Fibroblast of villous mesenchyme (primary cell): ENCODE results near the gene MAPK7. TPM values are rescaled to one million over a fixed set of nuclear protein-coding genes. Genes with fewer than 3 reads are reported as not detected.

Source experiments
- DNase-seq: peaks from one replicate; pipeline ENCODE4 v3.0.0-alpha.2; 2010; ENCODE audit warnings: low read depth
- H3K4me3 ChIP-seq: 2 replicates; pipeline ENCODE4 v1.5.1; 2011; ENCODE audit warnings: low read depth, mild to moderate bottlenecking, low read length
- CTCF ChIP-seq: IDR thresholded peaks from 2 replicates; pipeline ENCODE4 v1.5.1; 2012; ENCODE audit warnings: low read depth, mild to moderate bottlenecking, low read length; ENCODE audit not compliant: insufficient read depth
- total RNA-seq: library from RNA; depleted of rRNA; stranded (reverse); fragments of >200 nt; gene quantifications from 2 replicates; pipeline ENCODE4 v1.2.3, GENCODE V29; 2012

MAPK7 gene
- total RNA-seq, 1 donor: 14.7 TPM

- peak; percentile 46 for DNase-seq
- no peak for TF ChIP-seq CTCF
- H3K4me3 ChIP-seq: no peak overlapping the region
These were observed 31.2 kb downstream of the MAPK7 start for GRCh38 chr17:19409509-19409908.

- no peak for TF ChIP-seq CTCF
- no peak overlapping the region for H3K4me3 ChIP-seq
- no peak for DNase-seq
These were observed 31.8 kb downstream of the MAPK7 start for GRCh38 chr17:19410091-19410490.

- DNase-seq: no peak
- no peak for TF ChIP-seq CTCF
- no peak within 1 kb of the TSS for H3K4me3 ChIP-seq
These were observed 32.8 kb downstream of the MAPK7 start, which contains the start of gene RNF112 for GRCh38 chr17:19410875-19411620. TSS of gene RNF112 (plus strand) at chr17:19411232. CDS start at chr17:19411409, 177 bp downstream.

GRCh38 chr17:19411631-19412030 lies 33.3 kb downstream of the MAPK7 start:
- no peak overlapping the region for H3K4me3 ChIP-seq
- no peak for TF ChIP-seq CTCF
- no peak for DNase-seq

- no peak for TF ChIP-seq CTCF
- DNase-seq: no peak
- H3K4me3 ChIP-seq: no peak overlapping the region
These were observed 34.2 kb downstream of the MAPK7 start for GRCh38 chr17:19412510-19412909.

- no peak overlapping the region for H3K4me3 ChIP-seq
- no peak for TF ChIP-seq CTCF
- DNase-seq: no peak
These were observed 34.7 kb downstream of the MAPK7 start for GRCh38 chr17:19412984-19413383.

- no peak overlapping the region for H3K4me3 ChIP-seq
- TF ChIP-seq CTCF: no peak
- DNase-seq: no peak
These were observed 35.5 kb downstream of the MAPK7 start for GRCh38 chr17:19413761-19414160.
